Subcutaneous abdominal adipose tissue (tissue), 5 donors: ENCODE results near the gene NAV2.

Experiments
- H3K27ac ChIP-seq: one replicate; pipeline ENCODE4 v1.7.0; 2013; ENCODE audit warnings: low read depth, mild to moderate bottlenecking, inconsistent platforms, low read length, moderate library complexity
- H3K27me3 ChIP-seq, 5 donors: one replicate each; pipeline ENCODE4 v1.7.0; 2013; ENCODE audit warnings: low read length in 5 of 5, inconsistent platforms in 1 of 5; ENCODE audit not compliant: control insufficient read depth in 5 of 5, insufficient read depth in 4 of 5
- H3K36me3 ChIP-seq, 5 donors: one replicate each; pipeline ENCODE4 v1.7.0; 2013; ENCODE audit warnings: low read length in 5 of 5; ENCODE audit not compliant: control insufficient read depth in 5 of 5, insufficient read depth in 5 of 5
- H3K4me1 ChIP-seq, 5 donors: one replicate each; pipeline ENCODE4 v1.7.0; 2013; ENCODE audit warnings: low read length in 5 of 5, mild to moderate bottlenecking in 3 of 5, moderate library complexity in 1 of 5; ENCODE audit not compliant: control insufficient read depth in 5 of 5, insufficient read depth in 5 of 5
- H3K4me3 ChIP-seq, 5 donors: one replicate each; pipeline ENCODE4 v1.7.0; 2013; ENCODE audit warnings: low read length in 5 of 5, low read depth in 1 of 5
- H3K9ac ChIP-seq, 5 donors: one replicate each; pipeline ENCODE4 v1.7.0; 2013; ENCODE audit warnings: low read length in 5 of 5, mild to moderate bottlenecking in 4 of 5, moderate library complexity in 3 of 5
- H3K9me3 ChIP-seq, 5 donors: one replicate each; pipeline ENCODE4 v1.7.0; 2013; ENCODE audit warnings: low read length in 5 of 5; ENCODE audit not compliant: control insufficient read depth in 5 of 5
- donor health status: healthy.
- donor health status: healthy.
- donor health status: healthy.
- donor health status: healthy.
- donor health status: healthy.

NAV2 gene

GRCh38 chr11:19689281-19690000 lies 23.2 kb upstream of the NAV2 start:
- no peak overlapping the region for H3K9ac ChIP-seq
- H3K27ac ChIP-seq, result no peak overlapping the region
- H3K9me3 ChIP-seq, result no peaks in the 10 kb centered on the region
- no peaks in the 10 kb centered on the region for H3K36me3 ChIP-seq
- H3K4me3 ChIP-seq, result no peak overlapping the region
- H3K4me1 ChIP-seq, result peaks cover 0 to 10% (median 6%) of the 10 kb centered on the region in 5 donors
- H3K27me3 ChIP-seq, result no peaks in the 10 kb centered on the region

GRCh38 chr11:19690885-19691284 lies 21.8 kb upstream of the NAV2 start:
- Histone ChIP-seq H3K4me3 (no peak overlapping the region), H3K4me1 (peaks cover 0 to 10% (median 6%) of the 10 kb centered on the region in 5 donors), H3K9ac (no peak overlapping the region), H3K36me3 (no peaks in the 10 kb centered on the region), H3K27ac (no peak overlapping the region), H3K27me3 (no peaks in the 10 kb centered on the region), H3K9me3 (no peaks in the 10 kb centered on the region)

DNA sequence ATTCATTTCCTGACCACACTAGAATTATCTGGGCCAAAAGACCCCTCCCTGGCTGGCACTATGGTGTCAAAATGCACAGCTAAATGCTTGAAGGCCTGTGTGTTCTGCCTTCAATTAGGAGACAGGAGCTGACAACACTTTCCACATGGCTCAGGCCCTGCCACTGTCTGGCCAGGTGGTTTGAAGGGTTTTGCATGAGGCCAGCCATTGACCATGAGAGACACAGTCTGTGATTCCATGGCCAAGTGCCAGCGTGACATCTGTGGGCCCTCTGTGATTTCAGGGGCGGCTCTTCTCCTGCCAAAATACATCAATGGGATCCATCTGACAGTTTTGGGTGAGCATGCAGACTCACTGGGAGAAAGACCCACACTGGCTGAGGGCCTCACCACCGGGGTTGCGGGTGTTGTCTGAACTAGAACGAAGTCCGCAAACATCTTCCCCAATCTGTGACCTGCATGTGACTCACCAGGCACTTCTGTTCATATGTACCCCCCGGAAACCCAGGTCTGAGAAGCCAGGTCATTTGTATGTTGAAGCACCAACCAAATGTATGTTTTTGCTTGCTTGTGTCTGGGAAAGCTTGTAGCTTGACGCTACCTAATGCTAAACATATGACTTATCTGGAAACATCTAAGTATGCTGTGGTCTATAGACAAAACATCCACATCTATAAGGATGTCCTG lies 20.7 kb upstream of the NAV2 start:
- Histone ChIP-seq H3K36me3 (no peaks in the 10 kb centered on the region), H3K27ac (no peak overlapping the region), H3K4me1 (peaks cover 0 to 10% (median 6%) of the 10 kb centered on the region in 5 donors), H3K27me3 (no peaks in the 10 kb centered on the region), H3K9me3 (no peaks in the 10 kb centered on the region), H3K9ac (no peak overlapping the region), H3K4me3 (no peak overlapping the region)

- peaks cover 2 to 18% (median 13%) of the 10 kb centered on the region in 5 donors for H3K4me1 ChIP-seq
- H3K36me3 ChIP-seq, result no peaks in the 10 kb centered on the region
- no peaks in the 10 kb centered on the region for H3K27me3 ChIP-seq
- no peak overlapping the region for H3K4me3 ChIP-seq
- H3K9me3 ChIP-seq, result no peaks in the 10 kb centered on the region
- H3K27ac ChIP-seq, result no peak overlapping the region
- H3K9ac ChIP-seq, result no peak overlapping the region
Measured at GRCh38 chr11:19693146-19693545, 19.5 kb upstream of the NAV2 start.

DNA sequence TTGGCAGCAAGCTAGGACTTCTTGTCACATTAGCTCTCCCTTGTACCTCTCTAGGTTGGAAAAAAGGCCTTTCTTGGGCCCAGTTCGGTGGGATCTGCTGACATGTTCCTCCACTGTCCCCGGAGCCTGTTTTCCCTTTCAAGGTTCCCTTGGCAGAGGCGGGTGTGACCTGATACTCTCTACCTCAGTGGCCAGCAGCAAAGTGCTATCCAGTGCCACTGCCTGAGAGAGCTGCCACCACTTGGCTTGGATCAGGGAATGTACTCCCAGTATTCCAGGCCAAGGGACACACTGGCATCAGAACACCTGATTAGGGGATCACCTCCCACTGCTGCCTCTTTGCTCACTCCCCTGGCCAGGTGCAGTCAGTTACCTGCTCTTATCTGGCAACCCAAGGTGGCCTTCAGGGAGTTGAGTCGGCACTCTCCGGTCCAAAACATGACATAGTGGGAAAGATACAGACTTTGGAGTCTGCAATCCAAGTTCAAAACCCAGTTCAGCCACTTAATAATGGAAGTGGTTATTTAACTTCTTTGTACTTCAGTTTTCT lies 17.8 kb upstream of the NAV2 start:
- Histone ChIP-seq H3K27ac (no peak overlapping the region), H3K36me3 (no peaks in the 10 kb centered on the region), H3K27me3 (no peaks in the 10 kb centered on the region), H3K9me3 (no peaks in the 10 kb centered on the region), H3K9ac (no peak overlapping the region), H3K4me1 (peaks cover 5 to 24% (median 15%) of the 10 kb centered on the region in 5 donors), H3K4me3 (no peak overlapping the region)

- H3K27me3 ChIP-seq, result no peaks in the 10 kb centered on the region
- H3K9ac ChIP-seq, result no peak overlapping the region
- H3K4me3 ChIP-seq, result no peak overlapping the region
- peak overlapping the region; percentile 23 for H3K27ac ChIP-seq
- no peaks in the 10 kb centered on the region for H3K36me3 ChIP-seq
- peaks cover 5 to 27% (median 17%) of the 10 kb centered on the region in 5 donors for H3K4me1 ChIP-seq
- H3K9me3 ChIP-seq, result no peaks in the 10 kb centered on the region
Measured at GRCh38 chr11:19696073-19696472, 16.6 kb upstream of the NAV2 start.

DNA sequence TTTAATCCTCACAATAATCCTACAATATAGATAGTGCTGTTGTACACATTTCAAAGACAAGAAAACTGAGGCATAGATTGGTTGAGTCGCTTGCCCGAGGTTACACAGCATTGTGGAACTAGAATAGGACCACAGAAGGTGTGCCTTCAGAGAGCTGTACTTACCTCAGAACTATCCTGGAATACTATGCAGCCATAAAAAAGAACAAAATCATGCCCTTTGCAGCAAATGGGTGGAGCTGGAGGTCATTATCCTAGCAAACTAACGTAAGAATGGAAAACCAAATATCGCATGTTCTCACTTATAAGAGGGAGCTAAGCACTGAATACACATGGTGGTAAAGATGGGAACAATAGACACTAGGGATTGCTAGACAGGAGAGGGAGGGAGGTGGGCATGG lies 15.7 kb upstream of the NAV2 start:
- Histone ChIP-seq H3K36me3 (no peaks in the 10 kb centered on the region), H3K27me3 (no peaks in the 10 kb centered on the region), H3K9me3 (no peaks in the 10 kb centered on the region), H3K27ac (no peak overlapping the region), H3K4me1 (peaks cover 5 to 33% (median 22%) of the 10 kb centered on the region in 5 donors), H3K9ac (no peak overlapping the region), H3K4me3 (no peak overlapping the region)

- Histone ChIP-seq H3K4me1 (peaks cover 5 to 34% (median 22%) of the 10 kb centered on the region in 5 donors), H3K27ac (no peak overlapping the region), H3K36me3 (no peaks in the 10 kb centered on the region), H3K9ac (no peak overlapping the region), H3K9me3 (no peaks in the 10 kb centered on the region), H3K27me3 (no peaks in the 10 kb centered on the region), H3K4me3 (no peak overlapping the region)
Measured at GRCh38 chr11:19697721-19698121, 14.9 kb upstream of the NAV2 start.

DNA sequence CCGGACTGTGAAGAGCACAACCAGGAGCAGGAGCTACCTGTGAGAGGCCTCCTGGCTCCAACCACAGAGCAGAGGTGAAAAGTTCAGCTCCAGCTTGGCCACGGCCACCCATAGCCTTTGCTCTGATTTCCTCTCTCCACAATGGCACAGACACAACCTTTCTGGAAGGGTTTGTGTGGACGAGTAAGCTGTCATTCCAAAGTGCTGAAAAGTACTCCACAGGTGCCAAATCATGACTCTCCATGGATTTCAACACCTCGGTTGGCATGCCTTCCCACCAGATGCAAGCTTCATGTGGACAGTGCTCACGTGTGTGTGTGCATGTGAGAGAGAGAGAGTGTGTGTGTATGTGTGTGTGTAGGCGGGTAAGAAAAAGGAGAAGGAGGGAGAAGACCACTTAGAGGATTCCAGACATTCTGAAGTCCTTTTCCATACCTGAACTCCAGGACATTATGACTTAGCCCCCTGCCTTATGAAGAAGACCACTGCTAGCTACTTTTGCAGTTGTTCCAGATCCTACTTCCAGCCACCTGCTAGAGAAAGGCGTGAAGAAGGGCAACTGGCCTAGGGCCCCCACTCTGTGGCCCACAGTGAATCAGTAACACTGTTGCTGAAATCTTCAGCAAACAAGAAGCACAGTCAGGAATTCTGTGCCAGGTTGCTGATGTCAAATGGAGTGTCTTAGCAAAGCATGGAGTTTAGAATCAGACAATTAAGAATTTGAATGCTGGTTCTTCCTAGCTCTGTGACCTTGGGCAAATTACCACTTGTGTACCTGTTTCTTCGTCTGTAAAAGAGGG lies 13.9 kb upstream of the NAV2 start:
- no peaks in the 10 kb centered on the region for H3K36me3 ChIP-seq
- H3K27me3 ChIP-seq, result no peaks in the 10 kb centered on the region
- no peak overlapping the region for H3K4me3 ChIP-seq
- H3K4me1 ChIP-seq, result peaks cover 5 to 34% (median 22%) of the 10 kb centered on the region in 5 donors
- no peak overlapping the region for H3K27ac ChIP-seq
- H3K9ac ChIP-seq, result no peak overlapping the region
- no peaks in the 10 kb centered on the region for H3K9me3 ChIP-seq
